Prostate gland (tissue), 2 donors: ENCODE results near the gene MAPK1. TPM values are rescaled to one million over a fixed set of nuclear protein-coding genes. Genes with fewer than 3 reads are reported as not detected.
"Not testable (repeated sequence)": the region's sequence is repeated elsewhere in the genome, so short reads cannot be mapped to it uniquely, and the experiment has no call there.

Experiments
- DNase-seq: peaks from one replicate; pipeline ENCODE4 v3.0.0-alpha.2; 2019; ENCODE audit warnings: low spot score
- H3K27ac ChIP-seq, 2 donors: fragments of 200-600 bp; sonication (generic); 2 replicates each; pipeline ENCODE4 v1.5.1; 2017 to 2019
- H3K27me3 ChIP-seq: fragments of 200-600 bp; sonication (generic); replicated peaks from 2 replicates; pipeline ENCODE4 v1.5.1; 2019; ENCODE audit not compliant: insufficient read depth
- H3K36me3 ChIP-seq, 2 donors: fragments of 200-600 bp; sonication (generic); 1 replicate in 1 of 2; 2 replicates in 1 of 2; pipeline versions ENCODE4 v1.5.1 to v1.8.1; 2017 to 2019
- H3K4me1 ChIP-seq: fragments of 200-600 bp; sonication (generic); replicated peaks from 2 replicates; pipeline ENCODE4 v1.5.1; 2019
- H3K4me3 ChIP-seq, 2 donors: fragments of 200-600 bp; sonication (generic); 2 replicates each; pipeline ENCODE4 v1.5.1; 2017 to 2019
- H3K9me3 ChIP-seq: fragments of 200-600 bp; sonication (generic); 2 replicates; pipeline ENCODE4 v1.5.1; 2017
- POLR2A ChIP-seq: fragments of 450-650 bp; IDR thresholded peaks from one replicate; pipeline ENCODE4 v1.6.1; 2016; ENCODE audit warnings: antibody characterized with exemption, mild to moderate bottlenecking
- POLR2AphosphoS5 ChIP-seq: sonication (generic); formaldehyde crosslinking; IDR thresholded peaks from one replicate; pipeline ENCODE4 v1.6.1; 2017; ENCODE audit warnings: antibody characterized with exemption
- WGBS: methylation state at CpG from one replicate; pipeline ENCODE4 v1.1.5; 2018; 5-methylcytosine and 5-hydroxymethylcytosine counted together
- intact Hi-C: fragments of 100-400 bp; cut with DNase I; formaldehyde crosslinking; loops from one replicate; pipeline ENCODE4 v1.14.2; 2022
- total RNA-seq, 2 donors: library from RNA; depleted of rRNA; stranded (reverse); fragments of >200 nt; gene quantifications; one replicate each; pipeline ENCODE4 v1.1.0, GENCODE V29; 2016
- TF ChIP-seq, protein P1 (sequence below), 4 experiments: fragments of 200-600 bp in 2 of 4; fragments of 450-650 bp in 2 of 4; sonication (generic) in 2 of 4; IDR thresholded peaks; 1 replicate in 3 of 4; 2 replicates in 1 of 4; pipeline ENCODE4 v1.5.1; 2016 to 2019; ENCODE audit warnings: antibody characterized with exemption in 4 of 4, mild to moderate bottlenecking in 2 of 4, moderate library complexity in 2 of 4

MAPK1 gene
- total RNA-seq, 2 donors from 2014 or later: 89.6 to 92.1 TPM

- DNase-seq: no peak
- H3K27ac ChIP-seq: no peak overlapping the region
- TF ChIP-seq, protein P1, sequence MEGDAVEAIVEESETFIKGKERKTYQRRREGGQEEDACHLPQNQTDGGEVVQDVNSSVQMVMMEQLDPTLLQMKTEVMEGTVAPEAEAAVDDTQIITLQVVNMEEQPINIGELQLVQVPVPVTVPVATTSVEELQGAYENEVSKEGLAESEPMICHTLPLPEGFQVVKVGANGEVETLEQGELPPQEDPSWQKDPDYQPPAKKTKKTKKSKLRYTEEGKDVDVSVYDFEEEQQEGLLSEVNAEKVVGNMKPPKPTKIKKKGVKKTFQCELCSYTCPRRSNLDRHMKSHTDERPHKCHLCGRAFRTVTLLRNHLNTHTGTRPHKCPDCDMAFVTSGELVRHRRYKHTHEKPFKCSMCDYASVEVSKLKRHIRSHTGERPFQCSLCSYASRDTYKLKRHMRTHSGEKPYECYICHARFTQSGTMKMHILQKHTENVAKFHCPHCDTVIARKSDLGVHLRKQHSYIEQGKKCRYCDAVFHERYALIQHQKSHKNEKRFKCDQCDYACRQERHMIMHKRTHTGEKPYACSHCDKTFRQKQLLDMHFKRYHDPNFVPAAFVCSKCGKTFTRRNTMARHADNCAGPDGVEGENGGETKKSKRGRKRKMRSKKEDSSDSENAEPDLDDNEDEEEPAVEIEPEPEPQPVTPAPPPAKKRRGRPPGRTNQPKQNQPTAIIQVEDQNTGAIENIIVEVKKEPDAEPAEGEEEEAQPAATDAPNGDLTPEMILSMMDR (IDR thresholded peaks at IDR 0.05): no peak
- TF ChIP-seq POLR2A (no peak), POLR2AphosphoS5 (no peak)
- no peaks in the 10 kb centered on the region for H3K36me3 ChIP-seq
- 62% methylated on average over 5 of the region's 5 CpGs for WGBS
- no peaks in the 10 kb centered on the region for H3K9me3 ChIP-seq
- intact Hi-C loops: loop anchor here (10.0 kb wide), 1 partner anchor 119 kb away; no protein-coding TSS in a partner anchor
- H3K4me3 ChIP-seq: no peak overlapping the region
- no peaks in the 10 kb centered on the region for H3K27me3 ChIP-seq
- H3K4me1 ChIP-seq: no peaks in the 10 kb centered on the region
Observed at GRCh38 chr22:21755851-21756284, 111.6 kb downstream of the MAPK1 start.

DNA sequence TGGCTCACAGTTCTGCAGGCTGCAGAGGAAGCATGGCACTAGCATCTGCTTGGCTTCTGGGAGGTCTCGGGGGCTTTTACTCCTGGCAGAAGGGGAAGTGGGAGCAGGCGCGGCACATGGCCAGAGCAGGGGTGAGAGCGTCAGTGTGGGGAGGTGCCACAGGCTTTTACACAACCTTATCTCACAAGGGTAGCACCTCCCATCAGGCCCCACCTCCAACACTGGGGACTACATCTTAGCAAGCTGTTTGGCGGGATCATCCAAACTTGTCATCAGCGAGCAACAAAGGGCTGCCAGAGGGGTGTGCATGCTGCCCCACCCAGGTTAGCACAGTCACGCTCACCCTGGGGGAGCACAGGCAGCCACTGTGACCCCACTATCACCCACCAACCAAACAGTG is 112.9 kb downstream of the MAPK1 start:
- no peak for DNase-seq

GRCh38 chr22:21753374-21754111 is 113.9 kb downstream of the MAPK1 start:
- Histone ChIP-seq H3K4me1 (no peaks in the 10 kb centered on the region), H3K27me3 (no peaks in the 10 kb centered on the region), H3K27ac (no peak overlapping the region), H3K4me3 (no peak overlapping the region), H3K9me3 (no peaks in the 10 kb centered on the region), H3K36me3 (no peaks in the 10 kb centered on the region)
- 71% methylated on average over 14 of the region's 14 CpGs for WGBS
- TF ChIP-seq, protein P1 (IDR thresholded peaks at IDR 0.05): no peak
- intact Hi-C loops: loop anchor here (10.0 kb wide), 1 partner anchor 121 kb away; no protein-coding TSS in a partner anchor
- no peak for DNase-seq

More for the DNA sequence above, 112.9 kb downstream of the MAPK1 start:
- H3K27ac ChIP-seq: no peak overlapping the region
- H3K9me3 ChIP-seq: no peaks in the 10 kb centered on the region
- no peaks in the 10 kb centered on the region for H3K27me3 ChIP-seq
- 38% methylated on average over 7 of the region's 7 CpGs for WGBS
- no peaks in the 10 kb centered on the region for H3K36me3 ChIP-seq
- H3K4me3 ChIP-seq: no peak overlapping the region
- TF ChIP-seq, protein P1 (IDR thresholded peaks at IDR 0.05): no peak
- no peak for TF ChIP-seq POLR2A
- no peak for TF ChIP-seq POLR2AphosphoS5
- H3K4me1 ChIP-seq: no peaks in the 10 kb centered on the region
- intact Hi-C loops: loop anchor here (10.0 kb wide), 1 partner anchor 120 kb away; no protein-coding TSS in a partner anchor

GRCh38 chr22:21752276-21752675 is 115.2 kb downstream of the MAPK1 start:
- TF ChIP-seq, protein P1 (IDR thresholded peaks at IDR 0.05): no peak
- TF ChIP-seq POLR2AphosphoS5 (no peak), POLR2A (no peak)
- Histone ChIP-seq H3K36me3 (no peaks in the 10 kb centered on the region), H3K27me3 (no peaks in the 10 kb centered on the region), H3K9me3 (no peaks in the 10 kb centered on the region), H3K27ac (no peak overlapping the region), H3K4me3 (no peak overlapping the region), H3K4me1 (no peaks in the 10 kb centered on the region)
- intact Hi-C loops: loop anchor here (10.0 kb wide), 1 partner anchor 123 kb away; no protein-coding TSS in a partner anchor
- WGBS: 77% methylated on average over 4 of the region's 4 CpGs
- no peak for DNase-seq

DNA sequence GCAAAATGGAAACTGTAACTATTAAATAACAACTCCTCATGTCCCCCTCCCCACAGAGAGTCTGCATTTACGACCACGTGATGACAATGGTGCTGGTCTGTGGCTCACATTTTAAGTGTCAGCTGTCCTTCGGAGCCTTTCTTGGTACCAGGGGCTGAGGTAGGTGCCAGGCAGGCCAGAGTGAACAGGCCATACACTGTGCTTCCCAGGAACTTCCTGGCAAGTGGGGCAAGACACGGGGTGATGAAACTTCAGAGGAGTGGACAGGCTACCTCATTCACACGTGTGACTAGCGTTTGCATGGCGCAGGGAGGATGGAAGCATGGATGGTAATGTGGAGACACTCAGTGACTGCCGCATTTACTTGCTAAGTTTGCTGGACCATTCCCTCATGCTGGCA is 121.5 kb downstream of the MAPK1 start:
- no peak overlapping the region for H3K27ac ChIP-seq
- no peaks in the 10 kb centered on the region for H3K36me3 ChIP-seq
- WGBS: 77% methylated on average over 8 of the region's 8 CpGs
- H3K27me3 ChIP-seq: no peaks in the 10 kb centered on the region
- H3K4me1 ChIP-seq: no peaks in the 10 kb centered on the region
- H3K4me3 ChIP-seq: no peak overlapping the region
- intact Hi-C loops: no loop called here
- TF ChIP-seq POLR2A (no peak), POLR2AphosphoS5 (no peak)
- TF ChIP-seq, protein P1 (IDR thresholded peaks at IDR 0.05): no peak
- DNase-seq: no peak
- H3K9me3 ChIP-seq: no peaks in the 10 kb centered on the region

GRCh38 chr22:21744917-21745316 is 122.5 kb downstream of the MAPK1 start:
- intact Hi-C loops, H3K27ac ChIP-seq, H3K36me3 ChIP-seq, H3K4me3 ChIP-seq, DNase-seq, H3K27me3 ChIP-seq, H3K4me1 ChIP-seq, H3K9me3 ChIP-seq: not testable (repeated sequence)
- 93% methylated on average over 6 of the region's 6 CpGs for WGBS
